T-helper 1 cell (primary cell): ENCODE data around the gene CSMD2.

Experiments
- DNase-seq, 5 donors: peaks; one replicate each; pipeline ENCODE4 v3.0.0-alpha.2; 2012 to 2020

Gene CSMD2

DNA sequence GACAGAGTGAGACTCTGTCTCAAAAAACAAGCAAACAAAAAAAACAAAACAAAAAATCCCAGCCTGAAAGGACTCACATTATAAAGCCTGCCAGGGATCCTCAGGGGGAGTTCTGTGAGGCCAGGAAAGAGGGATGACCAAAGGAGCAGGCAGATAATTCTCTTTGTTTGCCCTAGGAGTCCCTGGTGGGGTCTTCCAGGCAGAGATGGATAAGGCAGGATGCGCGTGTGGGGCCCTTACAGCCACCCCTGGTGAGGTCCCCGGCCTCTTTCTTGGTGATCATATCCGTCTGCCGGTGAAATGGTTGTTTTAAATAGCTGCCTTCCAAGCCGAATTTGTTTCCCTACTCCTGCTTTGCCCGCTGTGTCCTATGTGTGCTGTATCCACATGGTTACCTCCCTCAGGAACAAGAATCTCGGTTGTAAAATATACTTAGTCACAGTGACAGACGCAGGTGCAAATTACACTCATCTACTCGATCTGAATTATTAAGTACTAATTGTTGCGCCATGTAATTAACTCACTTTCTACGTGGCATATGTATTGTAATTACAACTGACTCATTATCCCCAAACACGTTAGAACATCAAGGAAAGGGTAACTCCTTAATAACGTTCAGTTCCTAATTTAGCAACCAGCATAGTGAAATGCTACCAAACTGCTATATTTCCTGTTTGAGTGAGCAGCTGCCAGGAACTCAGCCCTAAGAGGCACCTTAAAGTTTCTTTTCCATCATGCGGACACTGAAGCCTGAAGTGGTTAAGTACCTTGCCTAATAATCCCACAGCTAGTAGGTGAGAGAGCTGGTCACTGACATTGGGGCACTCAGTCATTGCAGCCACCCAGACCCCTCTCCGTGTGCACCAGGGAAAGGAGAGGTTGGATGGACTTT, 586.2 kb downstream of the CSMD2 start:
- DNase-seq: no peak

DNA sequence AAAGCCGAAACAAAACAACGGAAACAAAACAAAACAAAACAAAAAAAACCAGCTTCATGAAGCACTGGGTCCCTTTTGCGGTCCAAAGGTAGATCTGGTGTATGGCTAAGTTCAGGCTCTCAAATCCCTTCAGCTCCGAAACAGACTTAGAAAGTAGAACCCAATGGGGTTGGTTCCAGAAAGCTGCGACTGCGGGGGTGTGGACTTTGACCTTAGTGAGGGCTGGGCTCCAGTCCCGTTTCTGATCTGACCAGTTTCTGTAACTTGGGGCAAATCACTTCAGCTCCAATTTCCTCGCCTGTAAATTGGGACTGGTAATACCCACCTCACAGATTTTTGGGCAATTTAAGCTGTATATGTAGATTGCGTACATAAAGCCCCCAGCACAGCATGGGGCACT, 587.4 kb downstream of the CSMD2 start:
- no peak for DNase-seq

- DNase-seq: no peak
Observed at GRCh38 chr1:33576821-33577599, 588.0 kb downstream of the CSMD2 start.

DNA sequence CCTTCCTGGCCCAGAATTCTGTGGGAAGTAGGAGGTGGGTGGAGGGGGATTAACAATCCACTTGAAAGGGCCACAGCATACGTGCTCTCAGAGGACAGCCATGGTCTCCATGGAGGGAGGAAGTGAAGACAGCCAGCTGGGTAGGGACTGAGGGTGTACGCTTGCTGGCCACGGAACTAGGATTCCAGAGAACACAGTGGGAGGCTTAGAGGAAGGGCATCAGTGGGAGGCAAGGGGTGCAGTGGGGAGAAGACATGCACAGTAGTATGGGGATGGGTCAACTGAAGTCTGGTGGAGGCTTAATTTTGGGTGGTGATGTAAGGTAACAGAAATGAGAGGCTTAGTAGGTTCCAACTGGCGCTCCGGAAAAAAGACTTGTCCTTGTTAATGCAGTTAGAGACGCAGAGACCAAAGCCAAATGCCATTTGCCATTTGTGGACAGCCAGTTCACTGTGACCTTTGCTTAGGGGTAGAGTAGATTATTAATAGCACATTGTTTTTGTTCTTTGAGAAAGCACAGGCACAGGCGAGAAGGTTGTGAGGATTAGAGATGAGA, 589.6 kb downstream of the CSMD2 start:
- no peak for DNase-seq

GRCh38 chr1:33573661-33574060, 591.4 kb downstream of the CSMD2 start:
- DNase-seq: no peak

DNA sequence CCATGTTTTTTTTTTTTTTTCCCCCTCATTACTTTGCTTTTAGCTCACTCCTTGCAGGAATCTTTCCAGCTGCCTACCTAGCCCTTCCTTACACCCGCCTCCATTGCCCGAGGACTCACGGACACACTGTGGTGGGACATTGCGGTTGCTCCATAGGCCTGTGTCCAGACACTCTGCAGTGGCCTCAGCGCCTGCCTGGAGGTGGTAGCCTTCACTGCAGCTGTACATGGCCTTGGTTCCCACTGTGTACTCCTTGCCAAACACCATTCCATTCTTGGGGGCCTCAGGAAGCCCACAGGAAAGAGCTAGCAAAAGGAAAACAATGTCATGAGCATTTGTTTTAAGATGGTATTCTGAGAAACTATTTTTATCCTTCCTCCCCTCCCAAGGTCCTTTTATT, 592.6 kb downstream of the CSMD2 start:
- no peak for DNase-seq

DNA sequence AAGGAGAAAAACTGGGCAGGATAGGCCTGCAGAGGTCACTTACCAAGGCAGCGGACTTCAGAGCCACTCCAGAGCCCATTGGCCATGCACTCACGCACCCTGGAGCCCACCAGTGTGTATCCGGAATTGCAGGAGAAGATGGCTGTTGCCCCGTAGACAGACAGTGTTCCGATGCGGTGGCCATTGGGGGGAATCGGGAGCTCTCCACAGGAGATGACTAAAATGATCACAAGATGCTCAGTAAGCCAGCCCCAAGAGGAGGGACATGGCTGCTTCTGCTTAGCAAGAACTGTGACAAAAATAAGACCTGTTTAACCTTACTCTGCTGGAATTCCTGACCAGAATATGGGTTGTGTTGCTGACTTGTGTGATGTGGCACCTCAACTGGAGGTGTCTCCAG, 595.7 kb downstream of the CSMD2 start:
- no peak for DNase-seq

DNA sequence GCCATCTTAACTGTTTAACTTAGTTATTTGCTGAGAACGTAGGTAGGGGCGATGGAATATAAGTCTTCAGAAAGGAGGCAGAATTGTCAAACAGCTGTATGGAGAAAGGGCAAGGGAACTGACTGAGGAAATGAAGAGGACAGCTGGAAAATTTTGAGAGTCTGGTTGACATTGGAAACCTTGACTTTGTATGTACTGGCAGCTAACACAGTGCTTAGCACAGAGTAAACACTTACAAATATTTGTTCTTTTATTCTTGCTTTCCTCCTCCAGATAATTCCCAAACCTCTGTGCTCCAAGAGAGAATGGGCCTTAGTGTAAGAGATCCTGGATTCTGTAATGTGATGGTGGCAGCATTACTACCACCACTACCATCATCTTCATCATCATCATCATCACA, 601.3 kb downstream of the CSMD2 start:
- no peak for DNase-seq

- DNase-seq: no peak
Observed at GRCh38 chr1:33562563-33562962, 602.5 kb downstream of the CSMD2 start.

DNA sequence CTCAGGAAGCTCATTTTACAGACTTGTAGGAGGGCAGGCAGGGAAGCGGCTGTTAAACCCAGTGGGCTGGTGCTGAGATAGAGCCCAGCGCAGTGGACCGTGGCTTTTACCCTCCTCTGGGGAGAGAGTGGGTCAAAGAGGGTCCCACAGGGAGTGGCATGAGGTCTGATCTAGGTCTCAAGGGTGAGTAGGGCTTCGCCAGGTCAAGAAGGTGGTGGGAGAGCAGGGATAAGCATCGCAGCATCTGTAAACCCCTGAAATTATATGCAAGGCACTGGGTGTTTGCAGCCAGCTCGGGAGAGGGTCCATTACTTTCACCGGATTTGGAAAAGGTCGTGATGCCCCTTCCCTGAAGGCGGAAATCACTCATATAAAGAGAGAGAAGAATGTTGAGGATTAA, 603.5 kb downstream of the CSMD2 start:
- no peak for DNase-seq

- DNase-seq: no peak
Observed at GRCh38 chr1:33560680-33561079, 604.4 kb downstream of the CSMD2 start.

- DNase-seq: no peak
Observed at GRCh38 chr1:33548721-33549120, 616.3 kb downstream of the CSMD2 start.

GRCh38 chr1:33548319-33548718, 616.7 kb downstream of the CSMD2 start:
- DNase-seq: no peak

DNA sequence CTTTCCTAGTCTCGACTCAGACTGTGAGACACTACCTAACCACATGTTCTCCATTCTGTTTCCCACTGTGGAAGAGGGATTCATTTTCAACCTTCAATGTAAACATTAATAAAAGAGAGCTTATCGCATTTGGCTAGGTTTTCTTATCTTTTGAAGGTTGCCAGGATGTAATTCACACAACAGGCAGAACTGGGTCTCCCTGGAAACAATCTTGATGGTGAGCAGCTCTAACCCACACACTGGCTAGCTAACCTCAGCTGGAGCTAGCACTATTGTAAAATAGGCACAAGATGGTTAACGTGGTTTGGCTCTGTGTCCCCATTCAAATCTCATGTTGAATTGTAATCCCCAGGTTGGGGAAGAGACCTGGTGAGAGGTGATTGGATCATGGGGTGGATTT, 617.5 kb downstream of the CSMD2 start:
- no peak for DNase-seq

GRCh38 chr1:33541966-33542365, 623.1 kb downstream of the CSMD2 start:
- DNase-seq: no peak

DNA sequence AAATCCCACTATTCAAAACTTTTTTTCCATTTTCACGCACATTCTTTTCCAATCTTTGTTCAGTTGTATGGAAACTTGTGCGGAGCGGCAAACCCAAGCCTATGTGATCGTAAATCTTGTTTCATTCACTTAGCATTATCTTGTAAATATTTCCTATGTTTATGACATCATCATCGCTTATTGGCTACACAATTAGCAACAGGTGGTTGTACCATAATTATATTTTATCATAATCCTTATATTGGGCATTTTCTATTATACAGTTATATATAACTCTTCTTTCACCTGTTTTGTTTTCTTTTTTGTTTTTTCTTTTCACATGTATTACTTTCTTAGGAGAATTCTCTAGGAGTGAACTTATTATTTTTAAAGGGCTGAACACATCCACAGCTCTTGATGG, 627.1 kb downstream of the CSMD2 start:
- DNase-seq: no peak

DNA sequence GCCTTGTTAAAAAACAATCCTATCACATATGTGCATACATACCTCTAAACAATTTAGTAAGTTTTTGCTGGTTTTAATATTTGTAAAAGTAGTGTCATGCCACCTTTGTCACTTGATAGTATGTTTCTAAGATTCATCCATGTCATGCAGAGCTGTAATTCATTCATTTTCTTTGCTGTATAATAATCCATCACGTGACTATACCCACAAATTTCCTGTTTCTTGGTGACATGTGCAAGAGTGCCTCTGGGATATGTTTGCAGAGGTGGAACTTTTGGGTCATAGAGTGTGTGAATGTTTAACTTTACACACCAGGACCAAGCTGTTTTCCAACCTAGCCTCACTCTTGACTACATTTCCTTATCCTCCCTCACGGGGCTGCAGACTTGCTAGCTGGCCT, 629.7 kb downstream of the CSMD2 start:
- DNase-seq: no peak

DNA sequence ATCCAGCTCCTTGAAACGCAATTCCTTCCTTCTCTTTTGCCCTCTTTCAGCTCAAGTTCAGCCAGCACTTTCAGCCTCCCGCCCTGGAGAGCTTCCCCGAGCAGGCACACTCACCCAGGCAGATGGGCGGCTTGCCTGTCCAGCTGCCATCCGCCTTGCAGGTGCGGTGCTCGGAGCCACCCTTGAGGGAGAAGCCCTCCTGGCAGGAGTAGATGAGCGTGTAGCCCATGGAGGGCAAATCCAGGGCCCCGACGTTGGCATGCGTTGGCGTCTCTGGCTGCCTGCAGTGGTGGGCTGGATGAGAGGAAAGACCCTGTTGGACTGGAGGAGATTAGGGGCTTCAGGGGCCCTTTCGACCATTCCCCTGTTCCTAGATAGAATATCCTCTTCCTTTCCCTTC, 632.1 kb downstream of the CSMD2 start:
- no peak for DNase-seq

GRCh38 chr1:33532250-33532649, 632.8 kb downstream of the CSMD2 start:
- no peak for DNase-seq

- DNase-seq: no peak
Observed at GRCh38 chr1:33529957-33530356, 635.1 kb downstream of the CSMD2 start.

DNA sequence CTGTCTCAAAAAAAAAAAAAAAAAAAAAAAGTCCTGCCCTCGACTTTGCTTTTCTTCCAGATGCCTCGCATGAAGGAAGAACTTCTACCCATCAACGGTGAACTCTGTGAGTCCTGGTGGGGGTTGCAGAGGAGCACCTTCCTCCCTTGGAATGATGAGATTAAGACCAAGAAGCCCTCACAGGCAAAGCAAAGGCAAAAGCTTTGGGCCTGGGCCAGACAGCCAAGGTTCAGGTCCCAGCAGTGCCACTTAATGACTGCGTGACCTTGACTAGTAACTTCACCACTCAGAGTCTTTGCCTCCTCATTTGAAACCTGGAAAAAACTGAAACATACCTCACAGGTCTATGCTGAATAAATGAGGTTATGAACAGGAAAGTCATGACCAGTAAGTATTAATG, 637.1 kb downstream of the CSMD2 start:
- no peak for DNase-seq

DNA sequence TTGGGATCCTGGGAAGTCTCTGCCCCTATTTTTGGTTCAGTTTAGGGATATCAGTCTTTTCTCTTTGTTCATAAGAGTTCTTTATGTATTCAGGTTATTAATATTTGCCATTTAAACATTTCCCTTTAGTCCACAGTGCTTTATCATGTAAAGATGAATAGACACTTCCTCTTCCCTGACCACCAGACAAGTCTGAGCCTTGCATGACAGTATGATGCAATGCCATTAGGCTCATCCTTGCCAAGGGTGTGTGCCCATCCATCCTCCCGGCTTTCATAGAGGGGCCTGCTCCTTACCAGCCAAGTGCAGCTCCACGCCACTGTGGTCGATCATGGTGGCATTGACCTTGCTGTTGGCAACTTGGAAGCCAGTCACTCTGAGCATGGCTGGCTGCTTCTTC, 640.4 kb downstream of the CSMD2 start:
- DNase-seq: no peak

DNA sequence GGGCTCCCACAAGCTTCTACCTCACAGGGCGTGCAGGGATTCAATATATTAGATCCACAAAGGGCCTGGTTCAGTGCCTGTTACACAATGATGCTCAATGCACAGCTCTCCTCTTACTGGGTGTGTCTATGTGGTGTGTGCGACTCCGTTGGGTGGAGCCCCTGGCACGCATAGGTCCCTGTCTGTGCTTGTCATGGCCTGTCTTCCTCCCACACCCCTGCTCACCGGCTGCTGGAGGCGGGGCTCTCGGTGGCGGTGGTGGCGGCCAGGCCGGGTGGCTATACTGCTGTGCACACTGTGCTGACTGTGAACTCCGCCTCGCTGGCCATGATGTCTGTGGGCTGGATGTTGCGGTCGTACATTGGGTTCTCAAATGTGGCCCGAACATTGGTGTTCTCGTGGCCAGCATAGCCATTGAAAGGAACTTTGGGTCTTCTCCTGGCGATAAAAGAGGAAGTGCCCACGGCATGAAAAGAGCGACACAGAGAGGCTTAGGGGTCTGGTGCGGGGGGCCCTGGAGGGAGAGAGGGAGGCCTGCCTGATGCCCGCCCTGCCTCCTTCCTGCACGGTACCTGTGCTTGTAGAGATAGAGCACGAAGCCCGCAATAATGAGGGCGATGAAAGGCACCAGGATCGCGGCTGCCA, 645.7 kb downstream of the CSMD2 start:
- no peak for DNase-seq
